H1 (cell line): Measurements from ENCODE around the gene GJC3. TPM values are rescaled to one million over a fixed set of nuclear protein-coding genes. Genes with fewer than 3 reads are reported as not detected.

Experiments
- CTCF ChIA-PET: fragments of 300-600 bp; sonication (Branson Sonifier 250); formaldehyde crosslinking; loops from one replicate; lab custom pipeline; 2021; ENCODE audit not compliant: partially characterized antibody; lab: Charles Lee
- POLR2A ChIA-PET: fragments of 300-600 bp; sonication (Branson Sonifier 250); formaldehyde crosslinking; loops from one replicate; lab custom pipeline; 2021; ENCODE audit warnings: inconsistent platforms; ENCODE audit not compliant: partially characterized antibody; lab: Charles Lee
- DNase-seq, 2 experiments: peaks; one replicate each; pipeline versions ENCODE4 v3.0.0 to v3.0.0-alpha.2; 2010 to 2022; ENCODE audit warnings: low spot score in 2 of 2, low read depth in 1 of 2, mixed read lengths in 1 of 2
- FAIRE-seq: peaks from 2 replicates; lab custom pipeline; 2011; peaks lifted over from hg19 to GRCh38; lab: Jason Lieb, UNC
- H2AFZ ChIP-seq: 2 replicates; pipeline ENCODE4 v1.8.1; 2012; ENCODE audit warnings: low read length, inconsistent platforms
- H2AK5ac ChIP-seq: 2 replicates; pipeline ENCODE4 v1.6.1; 2013; ENCODE audit warnings: low read depth, low read length
- H2BK120ac ChIP-seq: replicated peaks from 2 replicates; pipeline ENCODE3; 2013; ENCODE audit warnings: low read depth, low read length, inconsistent platforms
- H2BK12ac ChIP-seq: 2 replicates; pipeline ENCODE4 v1.6.1; 2013; ENCODE audit warnings: low read depth, low read length
- H2BK15ac ChIP-seq: 2 replicates; pipeline ENCODE4 v1.6.1; 2013; ENCODE audit warnings: low read length
- H2BK20ac ChIP-seq: 2 replicates; pipeline ENCODE4 v1.6.1; 2013; ENCODE audit warnings: low read length
- H2BK5ac ChIP-seq: 2 replicates; pipeline ENCODE4 v1.6.1; 2013; ENCODE audit warnings: low read depth, low read length
- H3K14ac ChIP-seq: 2 replicates; pipeline ENCODE4 v1.6.1; 2013; ENCODE audit warnings: inconsistent platforms; ENCODE audit not compliant: insufficient read length
- H3K18ac ChIP-seq: 2 replicates; pipeline ENCODE4 v1.6.1; 2013; ENCODE audit warnings: low read length; ENCODE audit errors: extremely low read depth
- H3K23ac ChIP-seq: 2 replicates; pipeline ENCODE4 v1.6.1; 2013; ENCODE audit warnings: inconsistent platforms; ENCODE audit not compliant: insufficient read length
- H3K23me2 ChIP-seq: 2 replicates; pipeline ENCODE4 v1.6.1; 2013; ENCODE audit warnings: low read depth, low read length
- H3K27ac ChIP-seq: 2 replicates; pipeline ENCODE4 v1.6.1; 2011; ENCODE audit warnings: low read depth, low read length, inconsistent platforms
- H3K27me3 ChIP-seq, 4 experiments: replicated peaks in 1 of 4; 1 replicate in 1 of 4; 2 replicates in 3 of 4; pipeline versions ENCODE4 v1.6.1 to v1.8.1; 2011 to 2013; ENCODE audit warnings: low read length in 3 of 4, mild to moderate bottlenecking in 3 of 4, inconsistent platforms in 2 of 4, mixed read lengths in 2 of 4, moderate library complexity in 1 of 4; ENCODE audit not compliant: control insufficient read depth in 3 of 4, insufficient read depth in 3 of 4; ENCODE audit errors: extremely low read depth in 1 of 4
- H3K36me3 ChIP-seq, 4 experiments: 2 replicates each; pipeline versions ENCODE4 v1.6.1 to v1.8.1; 2011 to 2013; ENCODE audit warnings: mild to moderate bottlenecking in 4 of 4, low read length in 3 of 4, moderate library complexity in 2 of 4, control low read depth in 1 of 4, inconsistent platforms in 1 of 4; ENCODE audit not compliant: insufficient read depth in 4 of 4, control insufficient read depth in 2 of 4
- H3K4ac ChIP-seq: replicated peaks from 2 replicates; pipeline ENCODE3; 2013; ENCODE audit warnings: low read length, low read depth, mixed read lengths, inconsistent platforms; ENCODE audit not compliant: insufficient read length
- H3K4me1 ChIP-seq, 4 experiments: replicated peaks in 1 of 4; 1 replicate in 1 of 4; 2 replicates in 3 of 4; pipeline versions ENCODE4 v1.6.1 to v1.8.1; 2011 to 2013; ENCODE audit warnings: low read length in 3 of 4, inconsistent platforms in 2 of 4, mixed read lengths in 1 of 4; ENCODE audit not compliant: insufficient read depth in 4 of 4, control insufficient read depth in 3 of 4
- H3K4me2 ChIP-seq, 2 experiments: 2 replicates each; pipeline versions ENCODE4 v1.6.1 to v1.8.1; 2011 to 2013; ENCODE audit warnings: low read depth in 2 of 2, low read length in 2 of 2, control low read depth in 1 of 2, inconsistent platforms in 1 of 2, mild to moderate bottlenecking in 1 of 2; ENCODE audit not compliant: insufficient read depth in 1 of 2
- H3K4me3 ChIP-seq, 4 experiments: fragments of 200-600, 300-600 bp in 1 of 4; sonication (generic), shearing (Covaris generic), sonication (Bioruptor Twin) in 1 of 4; 2 replicates each; pipeline versions ENCODE4 v1.5.1 to v1.8.1; 2011 to 2016; ENCODE audit warnings: low read length in 4 of 4, low read depth in 3 of 4, control low read depth in 2 of 4, inconsistent platforms in 2 of 4, mild to moderate bottlenecking in 2 of 4, mixed read lengths in 1 of 4, moderate library complexity in 1 of 4; ENCODE audit not compliant: insufficient read depth in 2 of 4; ENCODE audit errors: extremely low read depth in 1 of 4
- H3K56ac ChIP-seq: replicated peaks from 2 replicates; pipeline ENCODE3; 2013; ENCODE audit warnings: low read depth, mild to moderate bottlenecking, mixed read lengths, low read length, inconsistent platforms; ENCODE audit not compliant: insufficient read length
- H3K79me1 ChIP-seq: 2 replicates; pipeline ENCODE4 v1.6.1; 2013; ENCODE audit warnings: low read depth, low read length, control low read depth
- H3K79me2 ChIP-seq, 2 experiments: 2 replicates each; pipeline versions ENCODE4 v1.6.1 to v1.8.1; 2012 to 2013; ENCODE audit warnings: low read length in 2 of 2, mild to moderate bottlenecking in 2 of 2, inconsistent platforms in 1 of 2; ENCODE audit not compliant: insufficient read depth in 2 of 2, control insufficient read depth in 1 of 2
- H3K9ac ChIP-seq, 4 experiments: replicated peaks in 1 of 4; 1 replicate in 1 of 4; 2 replicates in 3 of 4; pipeline versions ENCODE4 v1.6.1 to v1.8.1; 2011 to 2013; ENCODE audit warnings: low read depth in 3 of 4, low read length in 3 of 4, control low read depth in 2 of 4, mild to moderate bottlenecking in 2 of 4, moderate library complexity in 2 of 4, inconsistent platforms in 1 of 4; ENCODE audit errors: extremely low read depth in 1 of 4
- H3K9me3 ChIP-seq, 2 experiments: 2 replicates each; pipeline versions ENCODE4 v1.6.1 to v1.8.1; 2012 to 2013; ENCODE audit warnings: mild to moderate bottlenecking in 2 of 2, moderate library complexity in 2 of 2, control low read depth in 1 of 2, inconsistent platforms in 1 of 2, low read depth in 1 of 2, low read length in 1 of 2, mixed read lengths in 1 of 2; ENCODE audit not compliant: insufficient read depth in 2 of 2
- H4K20me1 ChIP-seq, 2 experiments: replicated peaks in 1 of 2; 2 replicates each; pipeline versions ENCODE3 to v1.8.1; 2011 to 2013; ENCODE audit warnings: inconsistent platforms in 2 of 2, low read length in 2 of 2, mild to moderate bottlenecking in 1 of 2; ENCODE audit not compliant: insufficient read depth in 2 of 2, control insufficient read depth in 1 of 2
- H4K5ac ChIP-seq: 2 replicates; pipeline ENCODE4 v1.6.1; 2013; ENCODE audit warnings: low read length, low read depth, mixed read lengths, inconsistent platforms; ENCODE audit not compliant: insufficient read length
- H4K8ac ChIP-seq: 2 replicates; pipeline ENCODE4 v1.8.0; 2013; ENCODE audit warnings: mild to moderate bottlenecking, moderate library complexity, low read length, inconsistent platforms; ENCODE audit not compliant: insufficient read depth; ENCODE audit errors: extremely low read depth
- H4K91ac ChIP-seq: replicated peaks from 2 replicates; pipeline ENCODE3; 2013; ENCODE audit warnings: low read length, mixed read lengths, inconsistent platforms; ENCODE audit not compliant: insufficient read length
- RAD21 ChIP-seq, 2 experiments: IDR thresholded peaks in 1 of 2; conservative IDR thresholded peaks in 1 of 2; 2 replicates each; pipeline ENCODE4 v1.6.1; 2011; ENCODE audit warnings: low read depth in 2 of 2, low read length in 2 of 2, improper control_type of control experiment in 1 of 2, inconsistent platforms in 1 of 2, mild to moderate bottlenecking in 1 of 2, moderate library complexity in 1 of 2
- SRF ChIP-seq: IDR thresholded peaks from 2 replicates; pipeline ENCODE4 v1.6.1; 2011; ENCODE audit warnings: mild to moderate bottlenecking, low read depth, low read length, moderate library complexity
- WGBS, 2 experiments: shearing (Covaris generic) in 1 of 2; methylation state at CpG; one replicate each; pipeline versions ENCODE4 v1.1.6 to v1.1.7; 2013 to 2015; ENCODE audit warnings: low lambda C conversion rate in 2 of 2, mixed read lengths in 2 of 2, inconsistent platforms in 1 of 2, low coverage in 1 of 2, missing lambda C conversion rate in 1 of 2; ENCODE audit not compliant: insufficient replicate concordance in 2 of 2, insufficient coverage in 1 of 2, insufficient read length in 1 of 2; ENCODE audit errors: extremely low coverage in 1 of 2, missing lambda C conversion rate in 1 of 2; 5-methylcytosine and 5-hydroxymethylcytosine counted together
- polyA plus RNA-seq, 7 experiments: library from polyadenylated mRNA; depleted of rRNA in 3 of 7; stranded (reverse) in 5 of 7; unstranded in 2 of 7; fragments of >200 nt in 5 of 7; fragments of 200-250 nt in 2 of 7; gene quantifications; 1 replicate in 5 of 7; 2 replicates in 1 of 7; 4 replicates in 1 of 7; pipeline versions ENCODE4 v1.2.1 to v1.2.3, GENCODE V29; 2011 to 2013; ENCODE audit warnings: missing spikeins in 2 of 7, mixed read lengths in 2 of 7
- total RNA-seq: library from RNA; stranded (reverse); fragmentation: NEBNext Ultra II Directional; extraction: Animal tissue kit (Norgen Biotek cat#: 25700); gene quantifications from 2 replicates; pipeline ENCODE4 v1.2.1, GENCODE V29; 2021

Gene GJC3
- total and polyA plus RNA-seq, 2 of the 8 experiments (the other 6 are each of a cell fraction or from before 2014, with no cell fraction given) = 2.7 to 3.0 TPM

- no peak for FAIRE-seq
- 85% methylated on average over 2 of the region's 2 CpGs; no CpG with 5 or more reads in 1 of the 2 experiments for WGBS, 2 experiments
- Histone ChIP-seq H3K23me2 (no peaks in the 10 kb centered on the region), H3K4me1 (no peaks in the 10 kb centered on the region), H4K91ac (no peak overlapping the region), H4K8ac (no peak overlapping the region), H3K27me3 (no peaks in the 10 kb centered on the region), H4K5ac (no peak overlapping the region), H2AK5ac (no peak overlapping the region), H2BK15ac (no peak overlapping the region), H3K18ac (no peak overlapping the region), H4K20me1 (no peaks in the 10 kb centered on the region), H3K36me3 (no peaks in the 10 kb centered on the region; a peak in 1 of 8 replicates), H2BK5ac (no peak overlapping the region), H3K4me3 (no peak overlapping the region), H2BK120ac (no peak overlapping the region), H3K23ac (no peak overlapping the region), H3K79me2 (no peaks in the 10 kb centered on the region), H2BK20ac (no peak overlapping the region), H3K9ac (no peak overlapping the region), H2BK12ac (no peak overlapping the region), H3K4me2 (no peak overlapping the region), H3K9me3 (peaks cover 0 to 4% of the 10 kb centered on the region in 2 experiments; a peak in 1 of 4 replicates), H3K27ac (no peak overlapping the region), H3K79me1 (no peaks in the 10 kb centered on the region), H3K14ac (no peak overlapping the region), H3K4ac (no peak overlapping the region), H3K56ac (no peak overlapping the region), H2AFZ (no peak overlapping the region)
- TF ChIP-seq RAD21 (IDR thresholded peaks at IDR 0.05 in 1 of 2, conservative IDR thresholded peaks at IDR 0.05 in 1 of 2; ENCODE audit: low read depth in 2 of 2, low read length in 2 of 2) (no peak), SRF (no peak)
- ChIA-PET CTCF (interaction anchor here (0.8 to 1.8 kb wide), 3 partner anchors 11 to 279 kb away, joined by 3 to 17 read pairs (median 9); no protein-coding TSS in a partner anchor), POLR2A (no interaction called here)
- DNase-seq = no peak
Observed at GRCh38 chr7:99910976-99911375, 18.4 kb downstream of the GJC3 start.
